Peyer's patch (tissue), 4 donors: ENCODE measurements around the gene SYCN.

Experiments used
- CTCF ChIP-seq, 6 experiments: fragments of 450-650 bp in 4 of 6; fragments of 200-600 bp in 2 of 6; sonication (generic) in 1 of 6; IDR thresholded peaks; one replicate each; pipeline ENCODE4 v1.5.1; 2017 to 2019; ENCODE audit warnings: antibody characterized with exemption in 6 of 6, mild to moderate bottlenecking in 3 of 6, moderate library complexity in 1 of 6
- POLR2A ChIP-seq, 2 donors: fragments of 450-650 bp; IDR thresholded peaks; one replicate each; pipeline ENCODE4 v1.5.1; 2017; ENCODE audit warnings: antibody characterized with exemption in 2 of 2, mild to moderate bottlenecking in 2 of 2, moderate library complexity in 2 of 2

- no peak for TF ChIP-seq CTCF (IDR thresholded peaks at IDR 0.05)
- no peak for TF ChIP-seq POLR2A (IDR thresholded peaks at IDR 0.05)
Measured at GRCh38 chr19:39155114-39155700, 48.9 kb downstream of the SYCN start.
